NCI-H526 treated with DMSO at 0.1 percent for 48 hours (cell line): ENCODE data around the gene HES4.

ENCODE experiments used
- DNase-seq: peaks from one replicate; lab custom pipeline; 2025; lab: John Stamatoyannopoulos, UW

The HES4 gene

DNA sequence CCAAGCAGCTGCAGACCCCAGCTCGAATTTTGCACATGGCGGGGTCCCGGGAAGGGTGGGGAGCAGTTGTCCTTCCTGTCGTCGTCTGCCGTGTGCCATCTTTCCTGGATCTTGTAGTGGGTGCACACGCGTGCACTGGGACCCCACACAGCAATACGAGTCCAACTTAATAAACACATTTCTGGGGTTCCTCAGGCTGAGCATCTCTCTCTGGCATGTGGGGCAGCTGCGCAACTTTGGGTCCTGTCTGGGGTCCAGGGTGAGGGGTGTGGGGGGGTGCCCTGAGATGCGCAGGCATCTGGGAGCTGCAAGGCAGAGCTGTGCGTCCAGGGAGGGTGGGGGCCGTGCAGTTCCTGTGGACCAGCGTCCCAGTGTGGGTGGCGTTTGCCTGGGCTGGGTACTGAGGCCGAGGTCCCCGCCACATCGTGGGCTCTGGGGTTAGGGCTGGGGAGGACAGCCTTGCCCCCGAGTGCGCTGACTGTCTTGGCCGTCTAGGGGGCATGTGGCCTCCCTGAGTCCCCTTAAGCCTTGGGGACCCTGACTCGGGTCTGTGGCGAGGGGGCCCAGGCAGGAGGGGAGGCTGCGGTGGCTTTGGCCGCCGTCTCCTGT is 34.3 kb downstream of the HES4 start:
- no peak for DNase-seq

GRCh38 chr1:964691-965525 is 35.0 kb downstream of the HES4 start:
- no peak for DNase-seq

DNA sequence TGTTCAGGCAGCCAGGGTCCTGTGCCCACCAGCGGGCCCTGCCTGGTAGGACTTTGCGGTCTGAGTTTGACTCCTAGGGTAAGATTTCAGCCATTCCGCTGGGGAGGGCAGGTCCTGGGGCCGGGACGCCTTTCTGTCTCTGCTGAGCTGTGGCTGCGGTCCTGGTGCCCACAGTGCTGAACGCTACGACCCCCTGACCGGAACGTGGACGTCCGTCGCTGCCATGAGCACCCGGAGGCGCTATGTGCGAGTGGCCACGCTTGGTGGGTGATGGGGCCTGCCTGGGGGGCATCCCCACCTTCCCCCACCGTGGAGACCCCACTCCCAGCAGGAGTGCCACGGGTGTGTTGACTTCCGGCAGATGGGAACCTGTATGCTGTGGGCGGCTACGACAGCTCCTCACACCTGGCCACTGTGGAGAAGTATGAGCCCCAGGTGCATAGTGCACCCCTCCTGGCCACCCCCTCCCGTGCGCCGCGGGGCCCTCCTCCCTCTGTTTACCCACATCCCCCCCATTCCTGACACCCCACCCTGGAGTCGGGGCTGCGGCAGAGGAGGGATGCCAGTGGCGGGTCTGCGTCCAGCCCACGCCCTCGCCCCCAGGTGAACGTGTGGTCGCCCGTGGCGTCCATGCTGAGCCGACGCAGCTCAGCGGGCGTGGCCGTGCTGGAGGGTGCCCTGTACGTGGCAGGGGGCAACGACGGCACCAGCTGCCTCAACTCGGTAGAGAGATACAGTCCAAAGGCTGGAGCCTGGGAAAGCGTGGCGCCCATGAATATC is 36.0 kb downstream of the HES4 start:
- no peak for DNase-seq

- DNase-seq, result no peak
These were observed 36.6 kb downstream of the HES4 start for GRCh38 chr1:963301-963651.

DNA sequence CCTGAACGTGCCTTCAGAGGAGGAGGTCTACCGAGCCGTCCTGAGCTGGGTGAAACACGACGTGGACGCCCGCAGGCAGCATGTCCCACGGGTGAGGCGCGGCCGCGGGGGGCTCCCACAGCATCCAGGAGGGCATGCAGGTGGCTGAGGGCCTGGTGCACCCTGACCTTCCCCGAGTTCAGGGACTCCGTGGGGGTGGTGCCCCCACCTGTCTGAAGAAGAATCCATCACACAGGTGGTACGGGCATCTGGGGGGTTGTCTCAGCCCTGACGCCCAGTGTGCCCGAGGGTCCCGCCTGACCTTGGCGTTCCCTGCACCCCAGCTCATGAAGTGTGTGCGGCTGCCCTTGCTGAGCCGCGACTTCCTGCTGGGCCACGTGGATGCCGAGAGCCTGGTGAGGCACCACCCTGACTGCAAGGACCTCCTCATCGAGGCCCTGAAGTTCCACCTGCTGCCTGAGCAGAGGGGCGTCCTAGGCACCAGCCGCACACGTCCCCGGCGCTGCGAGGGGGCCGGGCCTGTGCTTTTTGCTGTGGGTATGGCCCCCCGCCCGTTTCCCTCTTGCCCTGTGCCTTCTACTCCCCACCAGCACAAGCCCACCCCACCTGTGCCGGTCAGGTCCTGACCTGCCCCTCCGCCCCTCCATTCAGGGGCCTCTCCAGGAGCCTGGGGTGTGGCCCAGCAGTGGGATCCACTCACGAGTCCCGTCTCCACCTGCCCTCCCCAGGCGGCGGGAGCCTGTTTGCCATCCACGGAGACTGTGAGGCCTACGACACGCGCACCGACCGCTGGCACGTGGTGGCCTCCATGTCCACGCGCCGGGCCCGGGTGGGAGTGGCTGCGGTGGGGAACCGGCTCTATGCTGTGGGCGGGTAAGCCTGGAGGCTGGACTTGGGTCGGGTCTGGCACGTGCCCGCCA is 37.3 kb downstream of the HES4 start:
- no peak for DNase-seq

- no peak for DNase-seq
These were observed 38.7 kb downstream of the HES4 start for GRCh38 chr1:961132-961669.

GRCh38 chr1:960363-961131 is 39.4 kb downstream of the HES4 start, which contains the start of gene KLHL17:
Gene KLHL17 (plus strand): TSS chr1:960584. CDS start chr1:960694, 110 bp downstream.
- DNase-seq, result peak; percentile 24

DNA sequence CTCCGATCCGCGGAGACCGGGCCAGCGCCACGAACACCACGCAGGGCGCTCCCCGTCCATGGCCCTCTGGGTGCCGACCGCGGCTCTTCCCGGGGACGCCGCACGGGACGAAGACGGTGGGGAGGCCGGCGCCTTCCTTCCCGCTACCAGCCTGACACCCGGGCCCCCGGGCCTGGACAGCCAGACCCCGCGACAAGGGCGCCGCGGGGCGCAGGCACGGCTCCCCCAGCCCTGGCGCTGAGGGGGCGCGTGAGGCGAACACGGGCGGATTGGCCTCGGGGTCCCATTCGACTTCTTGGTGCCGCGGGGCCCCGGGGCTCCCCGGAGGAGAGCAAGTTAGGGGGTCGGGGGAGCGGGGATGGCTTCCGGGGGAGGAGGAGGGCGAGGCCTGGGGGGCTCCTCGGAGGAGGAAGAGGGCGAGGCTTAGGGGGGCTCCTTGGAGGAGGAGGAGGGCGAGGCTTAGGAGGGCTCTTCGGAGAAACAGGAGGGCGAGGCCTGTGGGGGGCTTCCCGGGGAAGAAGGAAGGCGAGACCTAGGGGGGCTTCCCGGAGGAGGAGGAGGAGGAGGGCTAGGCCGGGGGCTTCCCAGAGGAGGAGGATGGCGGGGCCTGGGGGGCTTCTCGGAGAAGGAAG is 40.0 kb downstream of the HES4 start:
- DNase-seq, result no peak

DNA sequence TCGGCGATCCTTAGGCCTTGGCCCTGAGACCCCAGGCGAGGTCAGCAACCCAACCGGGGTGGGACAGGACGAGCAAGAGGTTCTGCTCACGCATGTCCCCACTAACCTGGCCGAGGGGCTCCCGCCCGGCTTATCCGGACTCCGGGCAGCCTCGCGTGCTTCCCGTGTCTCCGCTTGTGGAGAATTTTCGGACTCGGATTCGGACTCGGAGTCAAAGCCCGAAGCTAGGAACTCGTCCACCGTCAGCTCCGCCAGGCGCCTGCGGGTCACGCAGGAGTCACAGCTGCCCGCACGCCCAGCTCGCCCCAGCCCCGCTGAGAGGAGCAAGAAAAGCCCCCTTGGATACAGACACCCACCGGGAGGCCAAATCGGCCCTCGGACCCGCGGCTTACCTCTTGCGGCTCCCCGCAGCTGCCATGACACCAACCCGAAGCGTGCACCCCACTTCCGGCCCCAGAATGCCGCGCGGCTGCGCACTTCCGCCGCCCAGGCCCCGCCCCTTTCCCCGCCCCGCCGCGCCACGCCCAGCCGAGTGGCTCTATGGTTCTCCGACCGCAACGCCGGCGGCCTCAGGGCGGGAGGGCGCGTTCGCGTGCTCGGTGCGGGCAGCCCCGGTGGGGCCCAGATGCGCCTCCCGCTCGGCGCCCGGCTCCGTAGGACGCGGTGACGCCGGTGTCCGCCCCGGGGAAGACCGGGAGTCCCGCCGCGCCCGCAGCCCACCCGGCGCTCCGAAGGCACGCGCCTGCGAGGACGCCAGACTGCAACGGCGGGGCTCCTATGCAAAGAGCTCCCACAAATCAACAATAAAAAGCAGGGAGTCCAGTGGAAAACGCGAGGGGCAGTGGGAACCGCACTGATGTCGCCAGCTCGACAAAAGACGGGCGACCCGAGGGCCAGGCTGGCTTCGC is 40.8 kb downstream of the HES4 start, which contains the start of gene NOC2L:
TSS of gene NOC2L (minus strand) at position 434 of the 908 bp plus-strand sequence. CDS start at position 418, 16 bp downstream.
- peak; percentile 72 for DNase-seq

DNA sequence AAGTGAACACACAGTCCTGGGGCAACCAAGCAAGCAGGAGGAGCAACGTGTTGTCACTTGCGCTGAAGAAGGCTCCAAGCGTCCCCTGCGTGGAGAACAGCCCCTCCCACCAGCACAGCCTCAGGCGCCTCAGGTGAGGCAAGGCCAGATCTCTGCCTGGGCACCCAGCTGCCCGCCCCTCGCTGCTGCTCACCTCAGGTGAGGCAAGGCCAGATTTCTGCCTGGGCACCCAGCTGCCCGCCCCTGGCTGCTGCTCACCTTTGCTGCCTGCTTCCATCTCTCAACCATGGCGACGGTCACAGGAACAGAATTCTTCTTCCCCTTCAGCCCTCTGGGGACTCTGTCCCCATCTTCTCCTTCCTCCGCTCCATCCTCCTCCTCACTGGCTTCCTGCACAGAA is 43.3 kb downstream of the HES4 start:
- DNase-seq, result no peak

DNA sequence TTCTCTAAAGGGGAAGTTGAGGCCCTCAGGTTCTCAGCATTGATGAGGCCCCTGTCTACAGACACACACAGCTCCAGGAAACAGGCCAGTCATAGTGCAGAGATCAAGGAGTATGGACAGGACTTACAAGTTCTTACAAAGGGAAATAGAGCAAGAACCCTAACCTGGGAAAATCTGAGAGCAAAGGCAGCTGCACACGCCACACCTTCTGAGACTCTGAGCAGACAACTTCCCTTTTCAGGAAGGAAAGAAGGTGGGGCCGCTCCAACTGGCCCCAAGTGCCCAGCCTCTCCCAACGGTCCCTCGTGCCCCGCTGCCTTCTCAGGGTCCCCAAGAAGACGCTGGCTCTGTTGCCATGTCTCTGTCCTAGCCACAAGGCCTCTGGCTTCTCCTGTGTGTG is 44.4 kb downstream of the HES4 start:
- DNase-seq, result no peak

DNA sequence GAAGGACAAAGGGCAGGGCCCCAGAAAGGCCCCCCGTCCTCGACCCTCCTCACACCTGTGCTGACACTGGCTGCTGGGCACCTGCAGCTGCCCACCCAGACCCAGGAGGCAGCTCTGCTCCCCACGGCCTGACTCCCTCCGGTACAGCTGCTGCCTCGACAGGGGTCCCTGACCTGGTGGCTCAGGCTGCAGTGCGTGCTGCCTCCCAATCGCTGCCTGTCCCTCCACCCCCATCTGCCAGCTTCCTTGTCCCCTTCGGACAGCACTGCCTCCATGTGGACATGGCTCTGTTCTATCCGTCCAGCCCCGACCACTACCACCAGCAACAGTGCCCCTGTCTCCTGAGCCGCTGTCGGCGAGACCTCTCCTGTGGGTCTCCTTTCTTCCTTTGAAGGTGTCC is 45.0 kb downstream of the HES4 start:
- no peak for DNase-seq

GRCh38 chr1:953524-954320 is 46.2 kb downstream of the HES4 start:
- no peak for DNase-seq

DNA sequence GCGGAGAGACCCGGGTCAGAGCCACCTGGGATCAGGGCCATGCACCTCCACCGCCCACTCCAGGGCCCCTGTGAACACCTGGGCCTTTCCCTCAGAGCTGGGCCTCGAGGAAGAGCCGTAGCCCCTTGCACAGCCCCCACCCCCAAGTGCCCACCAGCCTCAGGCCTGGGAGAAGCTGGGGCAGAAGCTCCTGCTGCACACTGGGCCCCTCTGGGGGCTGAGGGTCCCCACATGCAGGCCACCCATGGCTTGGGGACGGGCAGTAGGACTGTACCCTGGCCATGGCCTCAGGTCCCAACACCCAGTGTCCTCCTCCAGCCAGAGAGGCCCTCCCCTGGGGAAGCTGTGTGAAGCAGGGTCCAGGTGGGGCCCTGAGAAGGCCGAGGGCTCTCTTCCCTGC is 47.3 kb downstream of the HES4 start:
- no peak for DNase-seq

DNA sequence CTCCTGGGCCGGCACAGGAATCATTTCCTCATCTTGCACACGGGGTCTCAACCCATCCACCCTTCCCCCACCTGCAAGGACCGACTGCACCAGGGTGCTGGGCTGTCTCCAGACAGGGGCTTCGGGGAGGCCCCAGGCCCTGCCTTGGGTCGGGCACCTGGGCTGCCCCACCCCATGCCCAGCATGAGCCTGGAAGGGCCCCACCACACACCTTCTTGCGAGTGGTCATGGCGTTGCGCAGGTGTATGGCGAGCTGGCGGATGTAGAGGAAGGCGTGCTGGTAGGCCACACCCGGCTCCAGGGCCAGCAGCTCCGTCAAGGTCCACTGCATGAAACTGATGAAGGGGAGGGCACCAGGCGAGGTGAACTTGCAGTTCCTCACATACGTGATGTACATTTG is 47.7 kb downstream of the HES4 start:
- no peak for DNase-seq

DNA sequence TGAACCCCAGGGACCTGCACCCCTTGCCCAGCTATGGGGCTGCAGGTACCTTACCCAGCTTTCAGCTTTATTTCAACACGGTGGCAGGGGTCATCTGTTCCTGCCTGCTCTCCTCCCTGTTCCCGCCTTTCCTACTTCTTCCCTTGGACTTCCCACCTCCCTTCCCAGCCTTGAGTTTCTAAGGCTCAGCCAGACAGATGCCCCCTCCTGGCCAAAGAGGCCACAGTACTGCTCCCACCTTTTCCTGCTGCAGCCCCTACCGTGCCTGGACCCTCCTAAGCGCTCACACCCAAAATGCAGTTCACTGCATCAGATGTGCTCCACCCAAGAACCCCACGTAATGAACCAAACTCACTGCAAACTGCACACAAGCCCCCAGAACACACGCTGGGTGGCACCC is 48.5 kb downstream of the HES4 start:
- DNase-seq, result no peak

DNA sequence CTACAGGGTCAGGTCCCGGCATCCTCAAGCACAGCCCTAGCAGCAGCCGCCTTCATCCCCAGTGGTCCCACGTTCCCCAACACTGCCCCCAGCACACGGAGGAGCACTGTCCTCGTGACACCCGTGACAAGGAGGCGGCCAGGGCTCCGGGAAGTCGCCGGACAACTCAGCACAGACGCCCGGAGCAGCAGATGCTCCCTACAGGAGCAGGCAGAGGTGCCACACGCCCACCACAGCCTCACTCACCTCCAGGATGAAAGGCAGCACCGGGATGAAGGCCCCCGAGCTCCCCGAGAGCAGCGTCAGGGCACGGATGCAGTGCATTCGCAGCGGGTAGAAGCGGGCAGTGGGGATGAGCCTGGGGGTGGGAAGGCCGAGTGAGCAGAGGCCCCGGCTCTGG is 49.0 kb downstream of the HES4 start:
- no peak for DNase-seq

DNA sequence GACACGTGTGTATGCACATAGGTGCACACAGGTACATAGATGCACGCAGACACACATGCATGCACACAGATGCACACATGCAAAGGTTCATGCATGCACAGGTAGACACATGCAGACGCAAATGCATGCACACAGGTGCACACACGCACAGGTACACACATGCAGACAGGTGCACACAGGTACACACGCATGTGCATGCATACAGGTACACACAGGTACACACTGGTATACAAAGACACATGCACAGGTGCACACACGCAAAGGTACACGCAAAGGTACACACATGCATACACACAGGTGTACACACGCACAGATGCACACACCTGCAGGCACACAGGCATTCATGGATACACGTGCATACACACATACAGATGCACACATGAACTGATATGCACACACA is 49.6 kb downstream of the HES4 start:
- DNase-seq, result no peak
